ENCODE data around the gene PELI1. TPM values are rescaled to one million over a fixed set of nuclear protein-coding genes. Genes with fewer than 3 reads are reported as not detected.

PELI1 gene
- total and polyA plus RNA-seq, 2 donors from 2014 or later, result 4.6 to 36.9 TPM

DNA sequence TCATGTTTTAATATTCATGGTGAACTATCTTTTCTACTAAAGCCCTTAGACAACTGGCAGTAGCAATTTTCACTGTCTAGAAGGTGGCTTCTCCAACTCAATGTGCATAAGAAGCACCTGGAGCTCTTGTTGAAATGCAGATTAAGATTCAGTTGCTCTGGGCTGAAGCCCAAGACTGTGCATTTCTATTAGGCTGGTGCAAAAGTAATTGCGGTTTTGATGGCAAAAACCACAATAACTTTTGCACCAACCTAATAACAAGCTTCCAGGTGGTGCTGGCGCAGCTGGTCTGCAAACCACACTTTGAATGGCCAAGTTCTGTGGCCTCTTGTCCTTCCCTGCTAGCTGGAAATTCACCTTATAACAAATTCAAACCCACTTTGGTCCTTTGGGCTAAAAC, 98.3 kb downstream of the PELI1 start:
- H3K36me3 ChIP-seq (ENCODE audit: control insufficient read depth in 2 of 3, insufficient read depth in 3 of 3, low read length in 3 of 3), result no peaks in the 10 kb centered on the region
- H3K4me3 ChIP-seq (ENCODE audit: low read length in 3 of 3), result no peak overlapping the region
- no peaks in the 10 kb centered on the region for H3K9me3 ChIP-seq (ENCODE audit: control insufficient read depth in 2 of 3, insufficient read depth in 1 of 3, low read length in 3 of 3)
- H3K27me3 ChIP-seq (ENCODE audit: control insufficient read depth, insufficient read depth, low read length), result no peaks in the 10 kb centered on the region
- TF ChIP-seq CTCF (IDR thresholded peaks at IDR 0.05; ENCODE audit: borderline replicate concordance, extremely low read depth, insufficient read depth), result no peak
- peaks cover 0 to 3% (median 0%) of the 10 kb centered on the region in 3 donors for H3K4me1 ChIP-seq (ENCODE audit: control insufficient read depth in 2 of 3, insufficient read depth in 2 of 3, low read depth in 1 of 3, low read length in 3 of 3)
- intact Hi-C loops (cut with DNase I), result no loop called here
- DNase-seq (no peak), FAIRE-seq (no peak)
- H3K27ac ChIP-seq (ENCODE audit: low read depth in 2 of 2, low read length in 2 of 2), result no peak overlapping the region
- H3K9ac ChIP-seq (ENCODE audit: low read length in 3 of 3), result no peak overlapping the region

Other genes starting within 250 kb of the PELI1 start
- 25.0 TPM for gene VPS54, start 125.0 kb downstream of the PELI1 start, total RNA-seq
- 17.4 TPM for gene VPS54, start 125.0 kb downstream of the PELI1 start, polyA plus RNA-seq (ENCODE audit: insufficient read depth, low read depth, low replicate concordance)